Spleen (tissue), 7 donors: Measurements from ENCODE around the gene YARS1.

ENCODE experiments used
- CTCF ChIP-seq, 11 experiments: fragments of 200-600 bp in 7 of 11; fragments of 450-650 bp in 4 of 11; sonication (generic) in 4 of 11; IDR thresholded peaks in 8 of 11; conservative IDR thresholded peaks in 3 of 11; 1 replicate in 7 of 11; 2 replicates in 4 of 11; pipeline versions ENCODE4 v1.4.0 to v1.8.0; 2016 to 2021; ENCODE audit warnings: antibody characterized with exemption in 11 of 11, inconsistent platforms in 4 of 11, mild to moderate bottlenecking in 1 of 11
- POLR2A ChIP-seq, 3 donors: fragments of 450-650 bp; IDR thresholded peaks; one replicate each; pipeline ENCODE4 v1.5.1; 2017; ENCODE audit warnings: antibody characterized with exemption in 3 of 3, mild to moderate bottlenecking in 1 of 3
- POLR2AphosphoS5 ChIP-seq, 3 donors: sonication (generic); formaldehyde crosslinking; IDR thresholded peaks; one replicate each; pipeline ENCODE4 v1.5.1; 2017; ENCODE audit warnings: antibody characterized with exemption in 3 of 3
- donor health status: DM: no; HTN: no; CAD: no; lungs with moderate emphysema.
- donor health status: DM: no; HTN: no; CAD: no.
- donor health status: DM: no; HTN: no; CAD: no.

- TF ChIP-seq POLR2AphosphoS5 (IDR thresholded peaks at IDR 0.05), result no peak
- no peak for TF ChIP-seq CTCF (IDR thresholded peaks at IDR 0.05 in 8 of 11, conservative IDR thresholded peaks at IDR 0.05 in 3 of 11)
- TF ChIP-seq POLR2A (IDR thresholded peaks at IDR 0.05), result no peak
Observed at GRCh38 chr1:32798679-32799416, 18.3 kb downstream of the YARS1 start.
